ENCODE measurements around the gene CCL19. TPM values are rescaled to one million over a fixed set of nuclear protein-coding genes. Genes with fewer than 3 reads are reported as not detected.
"Not testable (repeated sequence)": the region's sequence is repeated elsewhere in the genome, so short reads cannot be mapped to it uniquely, and the experiment has no call there.

The CCL19 gene
- total RNA-seq, 1 experiment from 2014 or later, result not detected

GRCh38 chr9:34740176-34740575, 49.1 kb upstream of the CCL19 start:
- H4K20me1 ChIP-seq (ENCODE audit: insufficient read depth); intact Hi-C loops (cut with micrococcal nuclease); H3K4me2 ChIP-seq (ENCODE audit: low read length); H3K9me3 ChIP-seq (ENCODE audit: control insufficient read depth in 1 of 2, insufficient read depth in 1 of 2, low read depth in 1 of 2, low read length in 2 of 2); ATAC-seq; DNase-seq (ENCODE audit: low read depth, low spot score); H2AFZ ChIP-seq (ENCODE audit: low read depth, low read length, poor library complexity, severe bottlenecking); H3K79me2 ChIP-seq (ENCODE audit: insufficient read depth, low read length); H3K27me3 ChIP-seq (ENCODE audit: insufficient read depth, low read length); H3K9me2 ChIP-seq (ENCODE audit: insufficient read depth); CTCF ChIA-PET; H3K27ac ChIP-seq (ENCODE audit: low read depth, low read length); H3K36me3 ChIP-seq (ENCODE audit: control insufficient read depth in 1 of 2, insufficient read depth in 2 of 2, low read length in 2 of 2); BruUV-seq (replicated peaks); POLR2A ChIA-PET; H3K9ac ChIP-seq (ENCODE audit: low read length); RAD21 ChIA-PET (ENCODE audit: low non-redundant PET in 1 of 2, low total read pairs in 2 of 2, uncharacterized antibody in 2 of 2, unreplicated experiment in 2 of 2); H3K4me3 ChIP-seq (replicated peaks in 1 of 2; ENCODE audit: low read depth in 1 of 2, low read length in 2 of 2): not testable (repeated sequence)
- H3K4me1 ChIP-seq (ENCODE audit: control insufficient read depth in 1 of 2, insufficient read depth in 2 of 2, low read length in 2 of 2), result peaks cover 11 to 15% of the 10 kb centered on the region in 2 experiments

GRCh38 chr9:34737677-34738260, 46.7 kb upstream of the CCL19 start:
- Histone ChIP-seq H3K9me2 (ENCODE audit: insufficient read depth) (no peaks in the 10 kb centered on the region), H3K27ac (ENCODE audit: low read depth, low read length) (no peak overlapping the region), H3K9me3 (ENCODE audit: control insufficient read depth in 1 of 2, insufficient read depth in 1 of 2, low read depth in 1 of 2, low read length in 2 of 2) (no peaks in the 10 kb centered on the region), H2AFZ (ENCODE audit: low read depth, low read length, poor library complexity, severe bottlenecking) (no peak overlapping the region), H3K79me2 (ENCODE audit: insufficient read depth, low read length) (no peaks in the 10 kb centered on the region), H3K36me3 (ENCODE audit: control insufficient read depth in 1 of 2, insufficient read depth in 2 of 2, low read length in 2 of 2) (no peaks in the 10 kb centered on the region), H3K4me1 (ENCODE audit: control insufficient read depth in 1 of 2, insufficient read depth in 2 of 2, low read length in 2 of 2) (no peaks in the 10 kb centered on the region), H3K4me3 (replicated peaks in 1 of 2; ENCODE audit: low read depth in 1 of 2, low read length in 2 of 2) (no peak overlapping the region), H4K20me1 (ENCODE audit: insufficient read depth) (no peaks in the 10 kb centered on the region), H3K9ac (ENCODE audit: low read length) (no peak overlapping the region), H3K4me2 (ENCODE audit: low read length) (no peak overlapping the region), H3K27me3 (ENCODE audit: insufficient read depth, low read length) (no peaks in the 10 kb centered on the region)
- ChIA-PET RAD21 (ENCODE audit: low non-redundant PET in 1 of 2, low total read pairs in 2 of 2, uncharacterized antibody in 2 of 2, unreplicated experiment in 2 of 2) (no interaction called here), CTCF (no interaction called here), POLR2A (no interaction called here)
- no peak for ATAC-seq
- no TSS peak for BruUV-seq (replicated peaks)
- intact Hi-C loops (cut with micrococcal nuclease), result no loop called here
- no peak for TF ChIP-seq SIN3A (IDR thresholded peaks at IDR 0.05; ENCODE audit: low read depth)
- TF ChIP-seq CBX3 (IDR thresholded peaks at IDR 0.05; ENCODE audit: low read depth), result no peak
- no peak for TF ChIP-seq FOSL1 (IDR thresholded peaks at IDR 0.05; ENCODE audit: low read depth)
- TF ChIP-seq SP1 (IDR thresholded peaks at IDR 0.05; ENCODE audit: low read depth), result no peak
- TF ChIP-seq JUND (IDR thresholded peaks at IDR 0.05), result no peak
- TF ChIP-seq ELF1 (IDR thresholded peaks at IDR 0.05; ENCODE audit: borderline replicate concordance, low read depth), result no peak
- no peak for TF ChIP-seq CTCF (IDR thresholded peaks at IDR 0.05 in 2 of 3, conservative IDR thresholded peaks at IDR 0.05 in 1 of 3; ENCODE audit: borderline replicate concordance in 1 of 3, insufficient read depth in 1 of 3, low read depth in 2 of 3, low read length in 2 of 3)
- no peak for TF ChIP-seq EZH2 (IDR thresholded peaks at IDR 0.05)
- TF ChIP-seq TCF7L2 (IDR thresholded peaks at IDR 0.05; ENCODE audit: borderline replicate concordance, extremely low read depth, insufficient read depth, insufficient read length), result no peak
- TF ChIP-seq REST (IDR thresholded peaks at IDR 0.05; ENCODE audit: low read depth), result no peak
- TF ChIP-seq POLR2AphosphoS5 (IDR thresholded peaks at IDR 0.05; ENCODE audit: low read depth, low read length), result no peak
- TF ChIP-seq POLR2A (IDR thresholded peaks at IDR 0.05; ENCODE audit: borderline replicate concordance, extremely low read depth, insufficient read depth, insufficient read length), result no peak
- no peak for TF ChIP-seq YY1 (IDR thresholded peaks at IDR 0.05; ENCODE audit: extremely low read depth, insufficient replicate concordance, low read depth, low read length)
- TF ChIP-seq ZFX (IDR thresholded peaks at IDR 0.05), result no peak
- no peak for TF ChIP-seq RAD21 (IDR thresholded peaks at IDR 0.05; ENCODE audit: low read depth)
- no peak for TF ChIP-seq EGR1 (IDR thresholded peaks at IDR 0.05; ENCODE audit: low read depth)
- TF ChIP-seq SRF (IDR thresholded peaks at IDR 0.05; ENCODE audit: low read depth), result no peak
- DNase-seq (ENCODE audit: low read depth, low spot score), result no peak

Data from HCT116 (cell line).